HCT116 (cell line): Measurements from ENCODE around the gene PPP6R3.

Experiments
- EGR1 ChIP-seq: IDR thresholded peaks from 2 replicates; pipeline ENCODE4 v1.6.1; 2012; ENCODE audit warnings: low read depth
- EZH2 ChIP-seq: fragments of 200-600 bp; sonication (generic); IDR thresholded peaks from 2 replicates; pipeline ENCODE4 v1.6.1; 2017; ENCODE audit warnings: antibody characterized with exemption, mixed run types
- EZH2phosphoT487 ChIP-seq: fragments of 200-600 bp; IDR thresholded peaks from 2 replicates; pipeline ENCODE4 v1.6.1; 2018; ENCODE audit warnings: antibody characterized with exemption, borderline replicate concordance
- JUND ChIP-seq: IDR thresholded peaks from 2 replicates; pipeline ENCODE4 v1.6.1; 2012
- POLR2AphosphoS5 ChIP-seq: IDR thresholded peaks from 2 replicates; pipeline ENCODE4 v1.6.1; 2011; ENCODE audit warnings: mild to moderate bottlenecking, low read depth, low read length, moderate library complexity
- SP1 ChIP-seq: IDR thresholded peaks from 2 replicates; pipeline ENCODE4 v1.6.1; 2012; ENCODE audit warnings: low read depth
- ZFX ChIP-seq: fragments of 450-650 bp; IDR thresholded peaks from 2 replicates; pipeline ENCODE4 v1.6.1; 2017
- TF ChIP-seq, protein P1 (sequence below), 3 experiments: fragments of 200-600 bp in 1 of 3; sonication (generic) in 1 of 3; IDR thresholded peaks in 2 of 3; conservative IDR thresholded peaks in 1 of 3; 2 replicates each; pipeline ENCODE4 v1.5.1; 2012 to 2017; ENCODE audit warnings: low read depth in 2 of 3, low read length in 2 of 3, antibody characterized with exemption in 1 of 3, borderline replicate concordance in 1 of 3, control low read depth in 1 of 3, mild to moderate bottlenecking in 1 of 3, mixed read lengths in 1 of 3, mixed run types in 1 of 3, moderate library complexity in 1 of 3; ENCODE audit not compliant: insufficient read depth in 1 of 3

DNA sequence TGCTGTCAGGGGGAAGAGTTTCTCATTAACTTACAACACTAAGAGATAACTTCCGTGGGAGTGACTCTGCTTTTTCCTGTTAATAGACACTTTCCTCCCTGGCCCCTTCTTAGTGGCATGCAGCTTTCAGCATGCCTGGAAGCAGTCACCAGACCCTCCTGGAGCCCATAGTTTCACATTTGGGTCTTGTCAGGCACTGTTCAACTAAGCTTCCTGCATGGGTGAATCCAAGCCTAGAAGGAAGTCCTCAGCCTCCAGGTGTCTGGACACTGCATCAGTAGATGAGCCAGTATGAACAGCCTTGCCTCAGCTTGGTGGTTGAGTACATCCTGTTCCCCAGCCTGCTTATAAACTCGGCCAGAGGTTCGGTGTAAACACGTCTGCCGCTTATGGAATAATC, 68.1 kb downstream of the PPP6R3 start:
- TF ChIP-seq POLR2AphosphoS5 (no peak), JUND (no peak), EZH2 (no peak), SP1 (no peak), ZFX (no peak), EGR1 (no peak), EZH2phosphoT487 (no peak)
- TF ChIP-seq, protein P1, sequence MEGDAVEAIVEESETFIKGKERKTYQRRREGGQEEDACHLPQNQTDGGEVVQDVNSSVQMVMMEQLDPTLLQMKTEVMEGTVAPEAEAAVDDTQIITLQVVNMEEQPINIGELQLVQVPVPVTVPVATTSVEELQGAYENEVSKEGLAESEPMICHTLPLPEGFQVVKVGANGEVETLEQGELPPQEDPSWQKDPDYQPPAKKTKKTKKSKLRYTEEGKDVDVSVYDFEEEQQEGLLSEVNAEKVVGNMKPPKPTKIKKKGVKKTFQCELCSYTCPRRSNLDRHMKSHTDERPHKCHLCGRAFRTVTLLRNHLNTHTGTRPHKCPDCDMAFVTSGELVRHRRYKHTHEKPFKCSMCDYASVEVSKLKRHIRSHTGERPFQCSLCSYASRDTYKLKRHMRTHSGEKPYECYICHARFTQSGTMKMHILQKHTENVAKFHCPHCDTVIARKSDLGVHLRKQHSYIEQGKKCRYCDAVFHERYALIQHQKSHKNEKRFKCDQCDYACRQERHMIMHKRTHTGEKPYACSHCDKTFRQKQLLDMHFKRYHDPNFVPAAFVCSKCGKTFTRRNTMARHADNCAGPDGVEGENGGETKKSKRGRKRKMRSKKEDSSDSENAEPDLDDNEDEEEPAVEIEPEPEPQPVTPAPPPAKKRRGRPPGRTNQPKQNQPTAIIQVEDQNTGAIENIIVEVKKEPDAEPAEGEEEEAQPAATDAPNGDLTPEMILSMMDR (IDR thresholded peaks at IDR 0.05 in 2 of 3, conservative IDR thresholded peaks at IDR 0.05 in 1 of 3; ENCODE audit: borderline replicate concordance in 1 of 3, insufficient read depth in 1 of 3, low read depth in 2 of 3, low read length in 2 of 3), result no peak
